Heart left ventricle (tissue), 16 donors: ENCODE data around the gene OVCA2. TPM values are rescaled to one million over a fixed set of nuclear protein-coding genes. Genes with fewer than 3 reads are reported as not detected.

Experiments used
- ATAC-seq, 4 donors: fragments of 200-7000 bp; cut with Tn5 transposase; one replicate each; pipeline ENCODE4 v1.9.1; 2020 to 2022; ENCODE audit warnings: moderate library complexity in 4 of 4, mild to moderate bottlenecking in 3 of 4, moderate number of reproducible peaks in 1 of 4
- DNase-seq, 5 donors: peaks; one replicate each; pipeline ENCODE4 v3.0.0-alpha.2; 2020
- H3K27ac ChIP-seq, 12 donors: fragments of 200-600 bp; sonication (generic) in 4 of 12; one replicate each; pipeline versions ENCODE4 v1.5.0 to v1.8.0; 2016 to 2022; ENCODE audit warnings: mild to moderate bottlenecking in 2 of 12
- H3K27me3 ChIP-seq, 9 donors: fragments of 200-600 bp; sonication (generic) in 2 of 9; one replicate each; pipeline versions ENCODE4 v1.5.1 to v1.8.0; 2016 to 2022; ENCODE audit warnings: mild to moderate bottlenecking in 3 of 9
- H3K36me3 ChIP-seq, 9 donors: fragments of 200-600 bp; sonication (generic) in 2 of 9; one replicate each; pipeline versions ENCODE4 v1.5.0 to v1.8.0; 2018 to 2022; ENCODE audit warnings: mild to moderate bottlenecking in 2 of 9
- H3K4me1 ChIP-seq, 12 donors: fragments of 200-600 bp; sonication (generic) in 4 of 12; one replicate each; pipeline versions ENCODE4 v1.5.0 to v1.8.0; 2016 to 2022; ENCODE audit warnings: mild to moderate bottlenecking in 3 of 12
- H3K4me3 ChIP-seq, 12 donors: fragments of 200-600 bp; sonication (generic) in 4 of 12; one replicate each; pipeline versions ENCODE4 v1.5.0 to v1.8.0; 2017 to 2022; ENCODE audit warnings: mild to moderate bottlenecking in 9 of 12, moderate library complexity in 4 of 12
- H3K9me3 ChIP-seq, 12 donors: fragments of 200-600 bp; sonication (generic) in 4 of 12; one replicate each; pipeline versions ENCODE4 v1.5.0 to v1.8.0; 2016 to 2022; ENCODE audit warnings: mild to moderate bottlenecking in 1 of 12
- CTCF ChIP-seq, 12 donors: fragments of 200-600 bp; sonication (generic) in 4 of 12; IDR thresholded peaks; one replicate each; pipeline versions ENCODE4 v1.5.0 to v1.8.0; 2018 to 2022; ENCODE audit warnings: antibody characterized with exemption in 12 of 12, mild to moderate bottlenecking in 5 of 12
- POLR2A ChIP-seq, 2 donors: fragments of 450-650 bp; IDR thresholded peaks; one replicate each; pipeline ENCODE4 v1.6.1; 2017; ENCODE audit warnings: antibody characterized with exemption in 2 of 2, mild to moderate bottlenecking in 2 of 2, moderate library complexity in 2 of 2
- WGBS, 4 donors: extraction: QIAGEN DNeasy Blood & Tissue Kit in 2 of 4; methylation state at CpG; one replicate each; pipeline versions ENCODE4 v1.1.5 to v1.1.7; 2013 to 2018; 5-methylcytosine and 5-hydroxymethylcytosine counted together
- intact Hi-C, 10 donors: fragments of 100-400 bp; cut with DNase I; formaldehyde crosslinking; loops; one replicate each; pipeline versions ENCODE4 v1.11.1 to v1.14.2; 2022
- polyA plus RNA-seq, 2 donors: library from polyadenylated mRNA; stranded (reverse); fragments of 200-250 nt; gene quantifications; one replicate each; pipeline ENCODE4 v1.2.3, GENCODE V29; 2013
- total RNA-seq, 9 donors: library from RNA; depleted of rRNA in 2 of 9; stranded (reverse); fragments of >200 nt in 2 of 9; fragmentation: NEBNext Ultra II Directional in 3 of 9; extraction: Animal tissue kit (Norgen Biotek cat#: 25700) in 3 of 9; gene quantifications; one replicate each; pipeline versions ENCODE4 v1.1.0 to v1.2.4, GENCODE V29; 2016 to 2023
- donor health status: ischemic (EF 13 %, LVEDD 7.1; RV severe dilation, severe dysfunction).
- donor health status: healthy with polysubstance abuse.
- donor health status: DM: no; HTN: yes; CAD: no.
- donor health status: DM: no; HTN: no; CAD: no.
- donor health status: ischemic (EF 25% LVEDD 6.9; RV normal size, moderate dysfunction).
- donor health status: ischemic (EF 25% LVEDD 5.7; RV mildly dilated, moderate dysfunction).
- donor health status: healthy.
- donor health status: DM: yes; HTN: yes; CAD: no.
- donor health status: ischemic (EF 35%, LVEDD 5.7; RV mildly dilated, moderate dysfunction).
- donor health status: nonischemic (EF 11% LVEDD 7.7; RV severe dilation, severe dysfunction).
- donor health status: DM: yes; HTN: yes; CAD: no.
- donor health status: PGD.
- donor health status: ischemic (EF 29% LVEDD 5.4; RV normal size, mild dysfunction).
- donor health status: nonischemic (EF 23%, LVEDD 6.1; RV moderate dilation, normal function).

OVCA2 gene
- total and polyA plus RNA-seq, 11 donors: 16.0 to 52.4 (median 22.0) TPM

GRCh38 chr17:2087597-2088211, 45.9 kb downstream of the OVCA2 start:
- TF ChIP-seq POLR2A (IDR thresholded peaks at IDR 0.05) (no peak), CTCF (IDR thresholded peaks at IDR 0.05) (no peak)
- peak in 2 of 4 donors; percentile 1 to 17 for ATAC-seq
- intact Hi-C loops: loop anchor here in 4 of 10 donors (2.0 to 5.0 kb wide), 3 partner anchors 25 to 90 kb away; no protein-coding TSS in a partner anchor
- H3K27me3 ChIP-seq: no peaks in the 10 kb centered on the region
- H3K27ac ChIP-seq: peak overlapping the region; percentile 1 to 93 (median 88)
- no peaks in the 10 kb centered on the region for H3K9me3 ChIP-seq
- DNase-seq: peak in 3 of 5 donors; percentile 59 to 68 (median 64)
- H3K4me3 ChIP-seq: no peak overlapping the region
- 44 to 55% (median 46%) methylated on average over 10 of the region's 10 CpGs for WGBS, 4 donors
- H3K36me3 ChIP-seq: peaks cover 0 to 4% (median 0%) of the 10 kb centered on the region in 9 donors
- H3K4me1 ChIP-seq: peaks cover 22 to 96% (median 85%) of the 10 kb centered on the region in 12 donors

GRCh38 chr17:2089021-2089422, 47.2 kb downstream of the OVCA2 start:
- Histone ChIP-seq H3K27ac (peak overlapping the region; percentile 66 to 93 (median 88)), H3K9me3 (no peaks in the 10 kb centered on the region), H3K4me3 (peak overlapping the region in 10 of 12 donors; percentile 16 to 56 (median 42)), H3K4me1 (peaks cover 17 to 86% (median 76%) of the 10 kb centered on the region in 12 donors), H3K27me3 (no peaks in the 10 kb centered on the region), H3K36me3 (no peaks in the 10 kb centered on the region)
- DNase-seq (peak in 1 of 5 donors; percentile 51), ATAC-seq (peak in 2 of 4 donors; percentile 3 to 21)
- 24 to 41% (median 31%) methylated on average over 8 of the region's 8 CpGs for WGBS, 4 donors
- TF ChIP-seq CTCF (IDR thresholded peaks at IDR 0.05) (no peak), POLR2A (IDR thresholded peaks at IDR 0.05) (no peak)
- intact Hi-C loops: loop anchor here in 3 of 10 donors (5.0 kb wide), 2 partner anchors 83 to 88 kb away; no protein-coding TSS in a partner anchor

- no peaks in the 10 kb centered on the region for H3K9me3 ChIP-seq
- H3K27ac ChIP-seq: peak overlapping the region; percentile 15 to 93 (median 88)
- ATAC-seq (no peak), DNase-seq (peak in 1 of 5 donors; percentile 18)
- H3K36me3 ChIP-seq: no peaks in the 10 kb centered on the region
- intact Hi-C loops: loop anchor here in 4 of 10 donors (5.0 to 10.0 kb wide), 4 partner anchors 33 to 145 kb away; partner anchors contain the start of gene HIC1 (in 2 of the 4)
- H3K4me1 ChIP-seq: peaks cover 10 to 80% (median 68%) of the 10 kb centered on the region in 12 donors
- 60 to 69% (median 64%) methylated on average over 9 of the region's 9 CpGs for WGBS, 4 donors
- TF ChIP-seq CTCF (IDR thresholded peaks at IDR 0.05) (no peak), POLR2A (IDR thresholded peaks at IDR 0.05) (no peak)
- H3K27me3 ChIP-seq: no peaks in the 10 kb centered on the region
- peak overlapping the region in 6 of 12 donors; percentile 40 to 56 (median 46) for H3K4me3 ChIP-seq
These were observed 48.4 kb downstream of the OVCA2 start for GRCh38 chr17:2090210-2090641.
